Mesenteric fat pad (tissue), 1 donor: ENCODE measurements around the gene CASP8. TPM values are rescaled to one million over a fixed set of nuclear protein-coding genes. Genes with fewer than 3 reads are reported as not detected.
"Not testable (repeated sequence)": the region's sequence is repeated elsewhere in the genome, so short reads cannot be mapped to it uniquely, and the experiment has no call there.

Experiments
- DNase-seq: peaks from one replicate; pipeline ENCODE4 v3.0.0-alpha.2; 2020; ENCODE audit warnings: low spot score
- total RNA-seq: library from RNA; stranded (reverse); fragmentation: NEBNext Ultra II Directional; extraction: Animal tissue kit (Norgen Biotek cat#: 25700); gene quantifications from one replicate; pipeline ENCODE4 v1.2.1, GENCODE V29; 2021
- donor health status: DM: yes; HTN: yes; CAD: no.

The CASP8 gene
- total RNA-seq, 1 donor from 2014 or later = 25.2 TPM

- DNase-seq = no peak
These were observed 9.4 kb downstream of the CASP8 start for GRCh38 chr2:201269764-201270163.

GRCh38 chr2:201270293-201271001 is 10.1 kb downstream of the CASP8 start:
- DNase-seq = no peak

- DNase-seq = no peak
These were observed 11.6 kb downstream of the CASP8 start for GRCh38 chr2:201271917-201272316.

- DNase-seq = no peak
These were observed 13.1 kb downstream of the CASP8 start for GRCh38 chr2:201273330-201273983.

GRCh38 chr2:201275069-201275468 is 14.7 kb downstream of the CASP8 start:
- DNase-seq = no peak

GRCh38 chr2:201275990-201276389 is 15.7 kb downstream of the CASP8 start:
- DNase-seq = no peak

- no peak for DNase-seq
These were observed 16.2 kb downstream of the CASP8 start for GRCh38 chr2:201276511-201276910.

GRCh38 chr2:201279079-201279478 is 18.7 kb downstream of the CASP8 start:
- DNase-seq = no peak

- no peak for DNase-seq
These were observed 20.1 kb downstream of the CASP8 start for GRCh38 chr2:201280191-201281040.

- DNase-seq = no peak
These were observed 25.2 kb downstream of the CASP8 start for GRCh38 chr2:201285499-201285898.

- DNase-seq = not testable (repeated sequence)
These were observed 30.3 kb downstream of the CASP8 start for GRCh38 chr2:201290457-201291148.

- no peak for DNase-seq
These were observed 38.2 kb downstream of the CASP8 start for GRCh38 chr2:201298462-201299052.

GRCh38 chr2:201299929-201300328 is 39.6 kb downstream of the CASP8 start:
- not testable (repeated sequence) for DNase-seq

- no peak for DNase-seq
These were observed 47.5 kb downstream of the CASP8 start for GRCh38 chr2:201307876-201308275.

- no peak for DNase-seq
These were observed 48.6 kb downstream of the CASP8 start for GRCh38 chr2:201308914-201309313.

- no peak for DNase-seq
These were observed 53.0 kb downstream of the CASP8 start for GRCh38 chr2:201313362-201313761.

- DNase-seq = no peak
These were observed 59.2 kb downstream of the CASP8 start for GRCh38 chr2:201319511-201319910.

GRCh38 chr2:201320257-201320656 is 59.9 kb downstream of the CASP8 start:
- no peak for DNase-seq

GRCh38 chr2:201320701-201321100 is 60.4 kb downstream of the CASP8 start:
- no peak for DNase-seq

GRCh38 chr2:201322772-201323171 is 62.4 kb downstream of the CASP8 start:
- DNase-seq = no peak

GRCh38 chr2:201327678-201328077 is 67.3 kb downstream of the CASP8 start:
- no peak for DNase-seq
